Activated CD8-positive, alpha-beta memory T cell treated with anti-CD3 and anti-CD28 coated beads, Interleukin-2, amount 50 U/mL, for 1 hour (primary cell): ENCODE measurements around the gene RGR.

ENCODE experiments used
- DNase-seq: peaks from one replicate; pipeline ENCODE4 v3.0.0-alpha.2; 2020; ENCODE audit errors: extremely low read depth

The RGR gene, protein sequence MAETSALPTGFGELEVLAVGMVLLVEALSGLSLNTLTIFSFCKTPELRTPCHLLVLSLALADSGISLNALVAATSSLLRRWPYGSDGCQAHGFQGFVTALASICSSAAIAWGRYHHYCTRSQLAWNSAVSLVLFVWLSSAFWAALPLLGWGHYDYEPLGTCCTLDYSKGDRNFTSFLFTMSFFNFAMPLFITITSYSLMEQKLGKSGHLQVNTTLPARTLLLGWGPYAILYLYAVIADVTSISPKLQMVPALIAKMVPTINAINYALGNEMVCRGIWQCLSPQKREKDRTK

GRCh38 chr10:84244651-84245270, at the start of gene RGR:
RGR (plus strand) TSS chr10:84245053; CDS start chr10:84245091, 38 bp downstream.
- DNase-seq, result no peak

DNA sequence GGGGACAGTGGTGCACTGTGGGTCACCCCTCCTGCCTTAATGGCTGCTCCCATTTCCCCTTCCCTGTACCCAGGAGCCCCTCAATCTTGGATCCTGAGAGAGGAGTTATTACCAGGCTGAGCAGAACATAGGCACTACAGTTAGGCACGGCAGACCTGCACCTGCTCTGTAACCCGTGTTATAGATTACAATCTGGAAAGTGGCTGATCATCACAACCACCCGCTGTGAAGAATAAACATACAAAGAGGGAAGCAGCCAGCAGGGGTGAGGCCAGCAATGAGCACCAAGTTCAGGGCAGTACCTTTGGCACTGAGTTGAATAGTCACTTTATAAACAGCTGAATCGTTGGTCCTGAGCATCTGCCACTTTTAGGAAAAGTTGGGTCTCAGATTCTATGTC, 48.8 kb upstream of the RGR start:
- DNase-seq, result no peak

DNA sequence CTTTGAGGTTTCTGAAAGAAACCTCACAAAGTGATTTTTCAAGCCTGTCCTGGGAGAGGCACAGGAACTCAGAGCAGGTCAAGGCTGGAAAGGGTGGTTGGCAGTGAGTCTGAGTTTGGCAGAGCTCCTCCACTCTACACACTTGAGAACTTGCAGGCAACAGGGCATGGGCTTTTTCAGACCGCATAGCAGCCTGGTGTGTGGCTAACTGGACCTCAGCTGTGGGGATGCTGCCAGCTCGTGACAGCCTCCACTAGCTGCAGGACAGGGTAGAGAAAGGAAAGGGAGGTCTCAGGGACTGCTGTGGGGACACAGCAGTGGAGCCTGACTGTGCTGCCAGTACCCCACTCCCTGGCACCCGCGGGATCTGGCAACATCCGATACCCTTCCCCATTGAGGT, 47.9 kb upstream of the RGR start:
- no peak for DNase-seq

GRCh38 chr10:84197643-84198042, 47.2 kb upstream of the RGR start:
- DNase-seq, result no peak

GRCh38 chr10:84198206-84198915, 46.5 kb upstream of the RGR start:
- DNase-seq, result no peak

- DNase-seq, result no peak
Measured at GRCh38 chr10:84200537-84201243, 44.2 kb upstream of the RGR start.

GRCh38 chr10:84201244-84201606, 43.6 kb upstream of the RGR start:
- DNase-seq, result no peak

DNA sequence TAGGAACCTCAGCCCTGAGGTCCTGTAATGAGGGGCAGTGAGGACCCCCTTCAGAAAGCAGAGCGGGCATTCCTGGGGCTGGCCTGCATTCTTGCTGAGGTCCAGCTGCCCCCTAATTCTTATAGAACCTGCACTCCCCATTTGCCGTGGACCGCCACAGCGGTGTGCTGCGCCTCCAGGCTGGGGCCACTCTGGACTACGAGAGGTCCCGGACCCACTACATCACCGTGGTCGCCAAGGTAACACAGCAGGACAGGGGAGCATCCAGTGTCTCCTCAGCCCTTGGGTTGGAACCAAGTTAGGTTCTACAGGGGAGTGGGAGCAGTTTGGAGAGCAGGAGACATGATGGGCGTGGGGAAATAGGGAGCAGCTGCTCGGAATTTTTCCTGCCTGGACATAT, 43.2 kb upstream of the RGR start:
- no peak for DNase-seq

GRCh38 chr10:84202349-84202748, 42.5 kb upstream of the RGR start:
- DNase-seq, result no peak

- DNase-seq, result no peak
Measured at GRCh38 chr10:84204122-84204521, 40.7 kb upstream of the RGR start.

DNA sequence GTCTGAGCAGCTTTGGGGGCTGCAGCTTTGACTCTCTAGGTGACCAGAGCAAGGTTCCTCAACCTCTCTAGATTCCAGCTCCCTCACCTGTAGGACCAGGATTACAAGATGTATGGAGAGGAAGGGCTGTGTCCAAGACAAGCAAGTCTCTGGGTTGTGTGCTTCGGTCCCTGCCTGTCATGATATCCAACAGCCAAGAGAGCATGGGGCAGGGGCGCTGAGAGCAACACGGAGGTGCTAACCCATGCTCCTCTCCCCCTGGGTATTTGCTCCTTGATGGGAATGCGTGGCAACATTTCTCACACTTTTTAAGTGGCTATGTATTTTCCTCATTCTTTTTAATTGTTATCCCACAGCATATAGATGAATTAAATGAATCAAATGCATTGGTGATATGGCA, 40.2 kb upstream of the RGR start:
- DNase-seq, result no peak

DNA sequence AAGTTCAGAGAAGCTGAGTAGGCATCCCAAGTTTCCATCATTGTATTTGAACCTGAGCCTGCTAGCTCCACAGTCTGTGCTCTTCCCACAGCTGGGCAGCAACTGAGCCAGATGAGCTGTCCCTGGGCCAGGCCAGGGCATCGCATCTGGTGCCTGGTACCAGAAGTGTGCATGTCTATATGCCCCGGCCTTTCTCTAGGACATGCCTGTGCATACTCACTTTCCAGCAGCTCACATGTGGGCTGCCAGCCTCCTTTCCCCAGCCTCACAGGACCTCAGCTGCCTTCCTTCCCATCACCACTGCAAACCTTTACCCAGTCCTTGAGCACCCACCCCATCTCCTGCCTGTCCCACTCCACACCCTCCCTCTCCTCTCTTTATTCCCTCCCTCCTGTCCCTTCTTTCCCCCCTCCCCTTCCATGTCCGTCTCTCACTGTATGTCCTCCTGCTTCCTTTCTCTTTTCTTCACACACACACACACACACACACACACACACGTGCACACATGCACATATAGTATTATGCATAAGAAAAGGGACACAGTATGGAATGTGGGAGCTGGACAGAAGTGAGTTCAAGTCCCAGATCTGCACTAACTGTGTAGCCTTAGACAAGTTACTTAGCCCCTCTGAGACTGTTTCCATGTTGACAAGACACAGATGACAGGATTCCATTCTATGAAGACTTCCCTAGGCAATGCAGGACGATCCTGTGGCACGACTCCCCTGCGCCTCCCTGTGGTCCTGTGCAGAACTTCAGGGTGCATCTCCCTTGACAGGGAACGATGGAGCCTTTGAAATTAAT, 39.6 kb upstream of the RGR start:
- DNase-seq, result peak; percentile 42

- no peak for DNase-seq
Measured at GRCh38 chr10:84205853-84206525, 38.9 kb upstream of the RGR start.

- no peak for DNase-seq
Measured at GRCh38 chr10:84208023-84208422, 36.8 kb upstream of the RGR start.

DNA sequence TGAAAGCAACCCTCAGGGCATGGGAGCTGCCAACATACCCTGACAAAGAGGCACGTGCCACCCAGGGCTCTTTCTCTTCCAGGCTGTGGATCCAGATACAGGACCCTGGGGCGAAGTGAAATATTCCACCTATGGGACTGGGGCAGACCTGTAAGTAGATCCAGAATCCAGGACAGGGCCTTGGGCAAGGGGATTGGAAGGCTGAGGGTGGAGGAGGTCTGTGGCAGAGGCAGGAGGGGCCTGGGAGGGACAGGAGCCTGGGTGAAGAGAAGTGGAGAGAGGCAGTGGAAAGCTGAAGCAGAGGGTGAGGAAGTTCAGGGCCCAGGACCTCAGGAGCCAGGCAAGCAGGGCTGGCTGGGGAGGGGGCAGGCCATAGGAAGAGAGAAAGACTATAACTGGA, 33.3 kb upstream of the RGR start:
- no peak for DNase-seq

DNA sequence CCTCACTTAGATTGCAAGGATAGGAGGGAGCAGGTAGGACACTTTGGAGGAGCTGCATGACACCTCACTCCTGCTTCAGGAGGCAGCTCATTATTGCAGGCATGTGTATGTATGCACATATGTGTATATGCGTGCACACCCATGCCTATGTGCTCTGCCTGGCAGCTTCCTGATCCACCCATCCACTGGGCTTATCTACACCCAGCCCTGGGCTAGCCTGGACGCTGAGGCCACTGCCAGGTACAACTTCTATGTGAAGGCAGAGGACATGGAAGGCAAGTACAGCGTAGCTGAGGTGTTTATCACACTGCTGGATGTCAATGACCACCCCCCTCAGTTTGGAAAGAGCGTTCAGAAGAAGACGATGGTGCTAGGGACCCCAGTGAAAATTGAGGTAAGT, 32.8 kb upstream of the RGR start:
- no peak for DNase-seq

GRCh38 chr10:84213076-84213475, 31.8 kb upstream of the RGR start:
- no peak for DNase-seq

DNA sequence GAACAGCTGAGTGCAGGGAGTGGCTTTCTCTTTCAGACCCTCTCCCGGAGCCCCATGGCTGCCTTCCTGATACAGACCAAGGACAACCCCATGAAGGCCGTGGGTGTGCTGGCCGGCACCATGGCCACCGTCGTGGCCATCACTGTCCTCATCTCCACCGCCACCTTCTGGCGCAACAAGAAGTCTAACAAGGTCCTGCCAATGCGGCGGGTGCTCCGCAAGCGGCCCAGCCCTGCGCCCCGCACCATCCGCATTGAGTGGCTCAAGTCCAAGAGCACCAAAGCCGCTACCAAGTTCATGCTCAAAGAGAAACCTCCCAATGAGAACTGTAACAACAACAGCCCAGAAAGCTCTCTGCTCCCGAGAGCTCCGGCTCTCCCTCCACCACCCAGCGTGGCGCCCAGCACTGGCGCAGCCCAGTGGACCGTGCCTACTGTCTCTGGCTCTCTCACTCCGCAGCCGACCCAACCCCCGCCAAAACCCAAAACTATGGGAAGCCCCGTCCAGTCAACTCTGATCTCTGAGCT, 30.7 kb upstream of the RGR start:
- DNase-seq, result no peak

GRCh38 chr10:84214612-84215235, 30.1 kb upstream of the RGR start:
- no peak for DNase-seq

DNA sequence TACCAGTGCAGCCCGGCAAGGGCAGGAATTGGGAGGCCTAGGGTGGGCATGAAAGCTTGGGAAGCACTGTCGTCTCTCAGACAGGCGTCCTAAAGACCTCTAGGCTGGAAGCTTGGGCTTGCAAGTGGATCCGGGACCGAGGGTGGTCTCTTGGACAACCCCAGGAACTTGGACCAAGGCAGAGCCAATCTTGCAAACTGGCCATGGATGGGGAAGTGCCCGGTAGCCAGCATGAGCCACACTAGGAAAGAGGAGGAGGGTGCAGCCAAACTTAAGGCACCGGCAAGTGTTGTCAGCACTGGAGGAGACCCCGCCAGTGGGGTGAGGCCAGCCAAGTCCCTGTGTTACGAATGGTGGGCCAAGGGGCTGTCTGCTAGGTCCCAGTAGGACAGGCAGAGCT, 28.0 kb upstream of the RGR start:
- no peak for DNase-seq
